ENCODE results near the gene FARS2.
"Not testable (repeated sequence)": the region's sequence is repeated elsewhere in the genome, so short reads cannot be mapped to it uniquely, and the experiment has no call there.

The FARS2 gene

DNA sequence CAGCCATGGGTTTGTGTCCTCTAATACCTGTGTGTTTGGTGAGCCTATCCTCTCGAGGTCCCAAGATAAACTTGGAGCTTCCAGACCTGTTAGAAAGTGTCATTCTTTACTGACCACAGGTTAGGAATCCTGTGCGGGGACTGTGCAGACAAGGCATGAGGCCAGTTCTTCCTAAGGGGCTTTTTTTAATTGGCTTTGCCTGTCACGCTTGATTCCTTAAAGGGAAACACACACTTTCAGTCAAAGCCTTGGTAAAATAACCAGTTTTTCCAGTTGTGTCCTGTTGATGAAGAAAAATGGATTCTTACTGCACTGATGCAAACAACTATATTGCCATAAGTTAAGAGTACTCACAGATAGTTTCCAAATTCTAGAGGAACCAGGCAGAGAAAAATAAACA is 303.4 kb downstream of the FARS2 start:
- not testable (repeated sequence) for DNase-seq (ENCODE audit: low read depth in 4 of 4, low spot score in 1 of 4)

DNA sequence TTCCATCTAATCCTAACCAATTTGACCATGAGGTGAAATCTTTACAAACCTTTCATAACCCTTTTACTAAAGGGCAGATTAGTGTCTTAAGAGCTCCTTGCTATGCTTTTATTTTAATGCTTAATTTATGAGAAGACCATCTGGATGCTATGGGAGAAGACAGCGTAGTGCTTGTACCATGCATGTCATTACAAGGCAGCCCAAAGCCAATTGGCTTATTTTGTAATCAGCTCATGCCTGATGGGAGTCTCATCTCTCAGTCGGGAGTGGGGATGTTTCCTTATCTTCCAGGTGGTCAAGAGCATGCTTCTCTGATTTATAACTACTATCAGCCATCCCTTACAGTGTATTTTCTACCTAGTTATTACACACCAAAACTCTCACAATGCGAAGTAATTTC is 304.7 kb downstream of the FARS2 start:
- DNase-seq (ENCODE audit: low read depth in 4 of 4, low spot score in 1 of 4): no peak

DNA sequence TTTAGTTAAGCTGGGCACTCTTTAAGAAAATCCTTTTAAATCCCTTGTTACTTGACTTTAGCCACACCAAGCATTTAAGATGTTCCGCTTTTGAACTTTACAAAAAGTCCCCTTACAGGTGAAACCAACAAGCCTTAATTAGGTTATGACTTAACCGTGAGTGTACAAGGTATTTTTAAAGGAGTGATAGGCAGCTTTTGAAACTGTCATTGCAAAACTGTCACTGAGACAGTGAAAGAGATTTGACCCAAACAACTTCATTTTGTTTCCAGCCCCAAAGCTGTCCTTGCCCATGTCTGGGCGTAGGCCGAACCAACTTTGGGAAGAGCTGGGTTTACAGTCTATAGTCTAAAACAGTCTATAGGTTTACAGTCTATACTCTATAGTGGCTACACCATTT is 305.4 kb downstream of the FARS2 start:
- no peak for DNase-seq (ENCODE audit: low read depth in 4 of 4, low spot score in 1 of 4)

DNA sequence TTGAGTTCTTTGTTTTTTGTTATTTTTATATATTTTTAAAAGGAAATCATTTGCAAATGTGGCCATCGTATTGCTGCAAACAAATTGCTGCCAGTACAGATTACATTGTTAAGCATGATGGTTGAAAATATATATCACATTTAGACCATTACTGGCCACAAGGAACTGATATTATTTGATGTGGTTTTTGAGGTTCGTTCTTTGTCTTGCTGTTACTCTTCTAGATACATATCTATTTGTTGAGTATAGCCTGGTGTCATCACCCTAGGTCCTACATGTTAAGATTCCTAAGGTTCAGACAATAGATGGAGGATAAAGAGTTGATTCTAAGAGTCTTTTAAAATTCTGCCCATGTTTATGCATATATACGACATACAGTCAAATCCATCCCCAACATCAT is 306.0 kb downstream of the FARS2 start:
- DNase-seq (ENCODE audit: low read depth in 4 of 4, low spot score in 1 of 4): no peak

DNA sequence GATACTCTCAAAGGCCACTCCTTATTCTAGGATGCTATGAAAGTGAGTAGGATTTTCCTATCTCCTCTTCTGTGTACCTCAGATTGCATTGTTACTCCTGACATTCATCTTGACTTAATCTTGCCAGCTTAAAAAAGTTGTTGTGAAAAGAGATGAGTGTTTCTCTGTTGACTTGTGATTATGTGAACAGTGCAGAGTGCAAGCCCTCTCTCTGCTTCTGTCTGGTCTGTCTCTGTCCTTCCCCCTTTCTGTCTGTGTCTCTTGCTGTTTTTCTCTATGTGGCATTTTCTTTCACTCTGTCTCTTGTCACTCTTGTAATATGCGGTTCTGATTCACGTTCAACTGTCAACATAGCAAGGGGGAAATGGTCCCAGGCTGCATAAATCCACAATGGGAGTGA is 306.6 kb downstream of the FARS2 start:
- no peak for DNase-seq (ENCODE audit: low read depth in 4 of 4, low spot score in 1 of 4)

DNA sequence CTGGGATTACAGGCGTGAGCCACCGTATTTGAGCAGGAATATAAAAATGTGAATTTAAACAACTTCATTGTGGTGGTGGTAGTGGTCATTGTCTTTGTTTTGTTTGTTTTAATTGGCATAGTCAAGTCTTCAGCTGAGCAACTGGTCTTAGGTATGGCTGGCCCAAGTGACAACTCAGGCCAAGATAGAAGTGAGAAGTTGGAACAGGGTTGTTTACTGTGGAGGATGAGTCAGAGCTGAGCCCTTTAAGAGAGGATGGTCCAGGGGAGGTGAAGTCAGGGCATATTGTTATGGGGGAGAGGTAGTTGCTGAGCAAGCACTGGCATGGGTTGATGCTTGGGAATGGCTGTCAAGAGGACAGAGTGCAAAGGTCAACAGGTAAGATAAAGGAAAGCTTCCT is 308.2 kb downstream of the FARS2 start:
- no peak for DNase-seq (ENCODE audit: low read depth in 4 of 4, low spot score in 1 of 4)

DNA sequence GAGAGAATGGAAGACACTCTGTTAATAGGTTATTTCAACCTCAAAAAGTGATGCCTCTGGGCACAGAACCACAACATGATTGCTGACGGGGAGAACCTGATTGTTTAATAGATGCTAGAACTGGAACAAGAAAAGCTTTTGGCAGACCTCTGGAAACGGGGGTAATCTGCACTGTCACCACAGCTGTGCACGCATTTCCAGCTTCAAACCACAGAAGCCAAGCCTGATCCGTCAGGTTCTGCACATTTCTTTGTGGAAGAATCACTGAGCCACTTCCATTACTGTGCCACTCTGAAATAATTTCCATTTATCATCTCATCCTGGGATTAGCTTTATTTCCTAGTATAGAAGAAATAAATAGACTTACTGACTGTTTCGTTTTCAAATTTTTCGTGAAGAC is 309.3 kb downstream of the FARS2 start:
- no peak for DNase-seq (ENCODE audit: low read depth in 4 of 4, low spot score in 1 of 4)

DNA sequence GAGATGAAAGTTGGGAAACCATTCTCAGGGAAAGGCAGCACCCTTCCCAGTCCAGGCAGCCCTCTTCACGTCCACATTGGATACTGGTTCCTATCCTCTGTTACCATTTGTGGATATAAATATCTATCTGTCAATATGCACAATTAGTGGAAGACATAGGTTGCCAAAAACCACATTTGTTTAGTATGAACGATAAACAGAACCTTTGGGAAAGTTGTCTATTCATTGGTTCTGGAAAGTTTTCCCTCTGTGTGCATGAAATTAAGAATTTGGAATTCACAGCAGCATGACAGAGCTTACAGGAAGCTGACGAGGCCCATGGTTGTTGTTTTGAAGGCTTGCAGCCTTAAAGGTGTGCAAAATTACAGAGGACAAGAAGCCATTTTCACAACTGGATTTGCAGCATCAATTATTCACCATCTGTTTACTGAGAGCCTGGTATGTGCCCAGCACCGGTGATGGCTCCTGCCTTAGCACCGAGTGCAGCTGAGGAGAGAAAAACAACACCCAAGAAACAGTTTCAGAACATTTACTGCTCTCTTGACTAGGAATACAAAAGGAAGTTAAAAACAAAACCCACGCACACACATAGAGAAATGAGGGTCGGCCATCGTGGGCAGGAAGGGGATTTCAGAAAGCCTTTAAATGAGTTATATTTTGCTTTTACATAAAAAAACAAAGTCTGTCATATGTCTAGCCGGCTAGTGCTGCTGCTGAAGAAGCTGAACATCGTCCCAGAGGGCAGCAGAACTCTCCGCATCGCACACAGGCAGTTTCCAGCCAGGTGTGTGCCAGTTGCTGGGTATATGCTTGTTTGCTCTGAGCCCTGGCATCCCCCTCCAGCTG is 319.6 kb downstream of the FARS2 start:
- DNase-seq (ENCODE audit: low read depth in 4 of 4, low spot score in 1 of 4): no peak

DNA sequence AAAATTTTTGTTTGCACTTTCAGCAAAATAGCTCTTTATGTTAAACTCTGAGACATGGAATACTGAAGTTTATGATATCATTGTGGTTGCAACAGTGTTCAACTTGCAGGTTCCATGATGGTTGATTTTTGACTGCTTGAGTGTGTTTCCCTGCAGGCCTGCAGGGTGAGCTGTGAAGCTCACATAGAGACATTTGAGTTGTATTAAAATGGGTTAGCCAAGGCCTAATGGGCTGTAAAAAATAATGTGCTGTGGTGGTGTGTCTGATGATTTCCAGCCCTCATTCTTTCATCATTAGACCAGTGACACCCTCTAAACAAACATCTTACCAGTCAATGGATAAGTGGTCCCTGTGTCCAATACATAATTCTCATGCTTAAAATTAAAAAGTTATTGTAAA is 321.4 kb downstream of the FARS2 start:
- DNase-seq (ENCODE audit: low read depth in 4 of 4, low spot score in 1 of 4): no peak

DNA sequence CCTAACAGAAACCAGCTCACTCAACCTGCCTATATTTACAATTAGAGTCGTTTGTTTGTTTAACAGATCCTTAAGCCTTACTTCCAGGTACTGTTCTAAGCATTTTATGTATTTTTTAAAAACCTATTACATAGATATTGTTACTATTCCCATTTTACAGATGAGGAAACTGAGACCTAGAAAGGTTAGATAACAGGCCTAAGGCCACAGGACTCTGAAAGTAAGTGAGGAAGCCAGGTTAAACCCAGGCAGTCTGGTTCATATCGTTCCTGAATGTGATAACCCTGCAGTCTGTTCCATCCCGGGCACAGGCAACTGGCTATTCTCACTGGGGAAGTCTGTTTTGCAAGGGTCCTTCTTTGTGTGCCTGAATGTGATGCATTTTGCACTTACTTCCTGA is 322.2 kb downstream of the FARS2 start:
- DNase-seq (ENCODE audit: low read depth in 4 of 4, low spot score in 1 of 4): no peak

DNA sequence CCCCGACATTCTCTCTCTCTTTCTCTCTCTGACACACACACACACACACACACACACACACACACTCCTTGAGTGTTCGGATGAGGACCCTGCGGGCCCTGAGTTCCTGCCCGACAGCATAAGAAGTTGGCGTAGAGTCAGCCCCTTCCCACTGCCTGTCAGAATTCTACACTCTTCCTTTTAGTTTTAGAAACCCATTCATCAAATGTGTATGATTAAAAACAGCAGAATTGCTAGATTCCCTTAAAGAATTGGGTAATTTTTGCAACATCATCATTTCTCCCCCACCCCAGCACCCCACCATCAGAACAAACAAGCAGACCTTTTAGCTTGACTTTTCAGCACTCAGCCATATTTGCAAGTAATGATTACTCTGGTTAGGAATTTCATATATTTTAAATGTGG is 322.8 kb downstream of the FARS2 start:
- no peak for DNase-seq (ENCODE audit: low read depth in 4 of 4, low spot score in 1 of 4)

DNA sequence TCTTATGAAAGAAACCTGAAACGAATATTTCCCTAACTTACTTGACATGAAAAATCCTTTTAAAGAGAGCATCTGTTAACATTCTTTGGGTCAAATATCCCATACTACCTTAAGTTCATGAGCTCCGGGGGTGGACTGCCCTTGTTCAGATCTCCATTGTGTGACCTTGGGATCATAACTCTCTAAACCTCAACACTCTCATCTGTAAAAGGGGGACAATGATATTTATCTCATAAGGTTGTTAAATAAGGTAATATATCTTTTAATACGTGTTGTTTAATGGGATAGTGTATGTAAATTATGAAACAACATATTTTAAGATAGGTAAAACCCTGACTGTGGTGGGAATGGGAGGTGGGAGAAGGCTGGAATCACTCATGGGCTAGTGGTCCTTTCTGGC is 326.3 kb downstream of the FARS2 start:
- DNase-seq (ENCODE audit: low read depth in 4 of 4, low spot score in 1 of 4): no peak

DNA sequence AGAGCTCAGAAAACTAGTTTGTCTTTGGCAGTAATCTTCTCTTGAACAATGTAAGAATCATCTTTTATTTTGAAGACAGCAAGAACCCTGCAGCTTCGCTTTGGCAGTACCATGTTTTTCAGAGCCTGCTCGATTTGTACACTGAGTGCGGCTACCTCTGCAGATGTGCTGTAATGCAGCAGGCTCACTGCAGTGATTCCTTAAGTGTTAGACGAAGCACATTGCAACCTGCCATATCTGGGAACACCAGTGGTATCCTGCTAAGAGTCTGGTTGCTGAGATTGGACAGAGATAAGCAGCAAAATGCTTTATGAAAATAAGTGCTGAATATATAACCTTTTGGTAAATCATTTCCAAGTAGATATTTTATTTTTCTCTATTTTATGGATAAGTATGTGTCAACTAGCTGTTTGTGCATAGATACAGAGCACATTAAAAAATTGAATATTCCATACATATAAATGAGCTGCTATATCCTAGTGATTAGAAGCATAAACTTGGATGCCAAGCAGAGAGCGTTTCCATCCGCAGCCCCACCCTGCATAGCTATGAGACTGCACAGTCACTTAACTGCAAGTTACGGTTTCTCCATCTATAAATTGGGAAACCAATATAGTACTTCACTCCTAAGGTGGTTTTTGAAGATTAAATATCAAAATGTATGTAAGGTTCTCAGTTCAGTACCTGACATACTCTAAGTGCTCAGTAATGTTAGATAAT is 328.3 kb downstream of the FARS2 start:
- no peak for DNase-seq (ENCODE audit: low read depth in 4 of 4, low spot score in 1 of 4)

DNA sequence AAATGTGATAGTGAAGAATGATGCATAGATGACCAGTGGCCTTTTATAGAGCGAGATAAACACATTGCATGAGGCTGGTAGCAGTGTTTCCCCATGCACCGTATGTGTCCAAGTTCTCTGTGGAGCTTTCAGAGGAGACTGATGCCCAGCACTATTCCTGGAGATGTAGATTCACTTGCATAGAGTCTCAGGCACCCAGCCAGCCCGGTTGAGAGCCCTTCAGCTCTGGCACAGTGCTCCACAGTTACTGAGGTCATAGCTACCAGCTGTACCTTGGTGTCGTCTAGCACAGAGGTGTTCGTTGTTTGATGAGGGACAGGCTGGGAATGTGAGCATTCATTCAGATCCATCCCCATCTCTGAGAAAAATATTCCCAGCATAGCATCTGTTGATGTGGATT is 328.9 kb downstream of the FARS2 start:
- DNase-seq (ENCODE audit: low read depth in 4 of 4, low spot score in 1 of 4): no peak

DNA sequence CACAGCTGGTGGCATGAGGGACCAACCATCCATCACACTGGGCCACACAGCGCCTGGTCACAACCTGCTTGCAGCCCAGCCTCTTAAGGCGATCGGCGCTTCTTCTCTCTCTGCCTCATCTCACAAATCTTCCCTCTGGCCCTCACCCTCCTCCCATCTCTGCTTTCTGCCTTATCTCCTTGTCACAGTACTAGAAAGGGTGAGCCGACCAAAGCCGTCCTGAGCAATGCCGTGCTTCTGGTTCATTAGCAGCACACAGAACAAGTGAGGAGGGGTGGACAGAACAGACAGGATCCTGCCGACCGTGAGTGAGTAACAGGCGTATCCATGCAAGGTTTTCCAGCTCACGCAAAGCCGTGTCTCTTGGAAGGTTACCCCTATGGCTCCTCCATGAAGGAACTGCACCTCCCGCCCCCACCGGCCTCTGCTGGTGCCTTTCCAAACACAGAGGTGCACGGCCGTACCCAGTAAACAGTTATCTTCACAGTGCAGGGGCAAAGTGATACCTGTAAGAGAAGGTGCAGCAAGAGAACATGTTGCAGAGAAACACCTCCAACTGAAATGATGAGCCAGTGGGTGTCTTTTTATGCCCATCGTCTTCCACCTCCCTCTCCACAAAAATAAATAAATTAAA is 331.7 kb downstream of the FARS2 start:
- no peak for DNase-seq (ENCODE audit: low read depth in 4 of 4, low spot score in 1 of 4)

DNA sequence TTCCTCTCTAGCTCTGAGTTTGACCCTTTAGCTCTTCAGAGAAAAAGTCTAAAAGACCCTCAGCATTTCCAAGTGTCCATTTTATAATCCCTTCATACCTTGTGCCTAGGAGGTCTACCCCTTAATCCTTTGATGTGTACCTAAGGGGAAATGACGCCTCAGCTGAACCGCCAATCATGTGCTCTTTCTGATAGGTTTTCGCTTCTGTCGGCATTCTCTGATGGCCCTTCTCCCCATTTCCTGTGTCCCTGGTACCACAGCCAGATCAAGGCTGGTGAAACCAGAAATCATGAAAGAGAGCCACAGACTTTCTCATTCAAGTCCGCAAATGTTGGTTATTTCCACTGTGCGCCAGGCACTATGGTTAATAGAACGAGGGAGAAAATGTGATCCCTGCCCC is 333.9 kb downstream of the FARS2 start:
- no peak for DNase-seq (ENCODE audit: low read depth in 4 of 4, low spot score in 1 of 4)

DNA sequence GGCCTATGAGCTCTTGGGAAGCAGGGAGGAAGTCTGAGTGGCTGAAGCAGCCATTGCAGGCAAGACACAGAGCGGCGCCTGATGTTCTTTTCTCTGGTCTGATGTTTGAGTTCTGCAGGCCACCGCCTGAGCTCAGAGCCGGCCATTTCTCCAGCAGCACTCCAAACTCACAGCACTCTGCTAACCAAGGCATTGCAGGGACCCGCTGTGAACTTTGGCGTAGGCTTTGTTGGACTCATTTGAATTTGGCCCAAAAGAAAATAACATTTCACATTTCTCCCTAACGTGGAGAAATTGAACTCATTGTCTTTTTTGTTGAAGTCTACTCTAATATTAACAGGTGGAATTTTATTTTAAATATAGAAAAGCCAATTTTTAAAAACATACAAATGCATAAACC is 336.1 kb downstream of the FARS2 start:
- DNase-seq (ENCODE audit: low read depth in 4 of 4, low spot score in 1 of 4): no peak

DNA sequence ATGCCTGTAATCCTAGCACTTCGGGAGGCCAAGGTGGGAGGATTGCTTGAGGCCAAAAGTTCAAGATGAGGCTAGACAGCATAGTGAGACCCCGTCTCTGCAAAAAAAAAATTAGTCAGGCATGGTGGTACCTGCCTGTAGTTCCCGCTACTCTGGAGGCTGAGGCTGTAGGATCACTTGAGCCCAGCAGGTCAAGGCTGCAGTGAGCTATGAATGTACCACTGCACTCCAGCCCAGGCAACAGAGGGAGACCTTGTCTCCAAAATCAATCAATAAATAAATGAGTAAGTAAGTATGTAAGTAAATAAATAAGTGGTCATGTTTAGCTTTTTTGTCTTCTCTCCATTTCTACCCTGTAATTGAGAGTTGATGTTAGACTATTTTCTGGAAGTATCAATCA is 336.8 kb downstream of the FARS2 start:
- no peak for DNase-seq (ENCODE audit: low read depth in 4 of 4, low spot score in 1 of 4)

DNA sequence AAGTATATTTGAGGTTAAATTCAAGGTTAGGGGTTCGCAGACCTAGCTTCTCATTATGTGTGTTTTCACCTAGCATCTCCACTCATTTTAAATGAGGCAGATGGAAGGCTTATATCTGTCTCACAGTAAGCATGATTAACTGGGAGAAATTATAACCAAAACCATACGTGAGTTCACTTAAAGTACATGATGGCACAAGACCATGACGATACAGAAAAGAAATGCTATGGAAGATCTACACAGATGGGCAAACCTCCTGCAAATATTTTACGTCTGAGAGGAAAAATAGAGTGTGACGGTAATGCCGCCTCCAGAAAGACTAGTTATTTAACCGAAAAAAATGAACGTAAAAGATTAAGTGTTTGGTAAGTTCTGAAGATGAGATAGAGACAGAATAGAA is 337.8 kb downstream of the FARS2 start:
- no peak for DNase-seq (ENCODE audit: low read depth in 4 of 4, low spot score in 1 of 4)

DNA sequence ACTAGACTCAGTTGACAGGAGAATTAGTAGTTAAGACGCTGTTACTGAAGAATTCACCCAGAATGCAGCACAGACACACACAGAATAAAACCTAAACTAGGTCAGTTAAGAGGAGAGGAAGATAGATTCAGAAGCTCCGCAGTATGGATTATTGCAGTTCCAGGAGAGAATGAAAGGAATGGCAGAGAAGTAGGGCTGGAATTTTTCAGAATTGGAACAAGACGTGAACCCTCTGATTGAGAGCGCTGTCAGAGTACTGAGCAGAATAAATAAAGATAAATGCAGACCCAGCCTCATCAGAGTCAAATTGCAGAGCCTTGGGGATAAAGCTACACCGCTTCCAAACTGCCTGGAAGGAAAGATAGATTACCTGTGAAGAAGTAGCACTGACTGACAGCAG is 344.6 kb downstream of the FARS2 start:
- no peak for DNase-seq (ENCODE audit: low read depth in 4 of 4, low spot score in 1 of 4)

DNA sequence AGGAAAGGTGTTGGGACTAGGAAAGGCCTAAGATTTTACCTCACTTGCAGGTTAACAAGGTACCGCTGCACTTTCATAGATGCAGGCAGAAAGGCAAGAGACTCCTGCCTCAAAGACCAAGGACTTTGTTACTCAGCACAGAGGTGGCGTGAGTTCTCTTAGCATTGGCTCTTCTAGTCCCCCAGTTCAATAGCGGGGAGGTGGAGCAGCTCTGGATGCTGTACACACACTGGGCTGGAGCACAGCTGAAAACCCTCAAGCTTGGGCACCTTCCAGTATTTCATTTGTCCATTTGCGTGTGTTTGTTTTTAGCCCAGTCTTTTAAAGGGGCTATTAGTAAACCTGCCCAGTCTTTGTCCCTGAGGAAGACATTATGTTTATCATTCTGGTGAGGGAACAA is 345.2 kb downstream of the FARS2 start:
- no peak for DNase-seq (ENCODE audit: low read depth in 4 of 4, low spot score in 1 of 4)

DNA sequence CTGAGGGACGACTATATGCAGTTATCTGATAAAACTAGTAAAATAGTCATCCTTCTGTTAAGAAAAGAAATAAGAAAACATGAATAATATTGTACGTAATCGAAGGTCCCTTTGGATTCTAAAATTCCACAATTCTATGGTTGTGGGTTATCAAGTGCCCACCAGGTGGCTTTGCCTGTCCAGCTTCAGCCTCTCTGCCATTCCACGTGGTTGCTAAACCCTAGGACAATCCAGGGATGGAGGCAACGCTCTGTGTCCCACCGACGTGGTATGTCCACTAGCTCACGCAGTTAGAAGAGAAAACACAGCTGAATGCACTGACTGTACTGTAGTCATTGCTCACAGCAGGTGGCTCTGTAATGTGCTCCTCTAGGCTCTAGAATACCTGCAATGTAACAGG is 349.3 kb downstream of the FARS2 start:
- DNase-seq (ENCODE audit: low read depth in 4 of 4, low spot score in 1 of 4): no peak

Measured in stimulated activated CD4-positive, alpha-beta T cell treated with anti-CD3 and anti-CD28 coated beads, Interleukin-1b, Interleukin-23, amount 100 ng/mL, for 24 hours (primary cell).